CD4-positive, alpha-beta T cell treated with Interleukin-12 subunit alpha and Interleukin-12 subunit beta, for 1 hour (primary cell): ENCODE measurements around the gene AGAP1.

ENCODE experiments used
- DNase-seq: peaks from one replicate; pipeline ENCODE4 v3.0.0-alpha.2; 2020

AGAP1 gene

GRCh38 chr2:235988271-235989015 lies 494.6 kb downstream of the AGAP1 start:
- DNase-seq = no peak

DNA sequence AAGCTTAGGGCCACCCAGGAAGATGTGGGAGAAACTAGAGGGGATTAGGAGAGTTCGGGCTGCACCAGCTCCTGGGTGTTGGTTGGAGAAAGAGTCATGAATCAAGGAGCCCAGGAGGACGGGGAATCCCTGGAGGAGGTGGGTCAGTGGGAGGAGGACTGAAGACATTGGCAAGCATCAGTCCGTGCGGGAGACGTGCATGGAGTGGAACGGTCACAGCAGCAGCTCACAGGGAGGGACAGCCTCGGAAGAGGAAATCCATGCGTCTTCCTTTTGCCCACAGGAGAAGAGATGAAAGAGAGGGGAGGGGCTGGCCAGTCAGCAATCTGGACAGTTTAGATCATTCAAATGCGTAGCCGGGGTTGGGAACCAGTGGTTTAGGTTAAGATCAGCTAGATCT lies 495.7 kb downstream of the AGAP1 start:
- DNase-seq = no peak

GRCh38 chr2:235990344-235990743 lies 496.5 kb downstream of the AGAP1 start:
- DNase-seq = no peak

- DNase-seq = no peak
These were observed 498.2 kb downstream of the AGAP1 start for GRCh38 chr2:235992024-235992423.

DNA sequence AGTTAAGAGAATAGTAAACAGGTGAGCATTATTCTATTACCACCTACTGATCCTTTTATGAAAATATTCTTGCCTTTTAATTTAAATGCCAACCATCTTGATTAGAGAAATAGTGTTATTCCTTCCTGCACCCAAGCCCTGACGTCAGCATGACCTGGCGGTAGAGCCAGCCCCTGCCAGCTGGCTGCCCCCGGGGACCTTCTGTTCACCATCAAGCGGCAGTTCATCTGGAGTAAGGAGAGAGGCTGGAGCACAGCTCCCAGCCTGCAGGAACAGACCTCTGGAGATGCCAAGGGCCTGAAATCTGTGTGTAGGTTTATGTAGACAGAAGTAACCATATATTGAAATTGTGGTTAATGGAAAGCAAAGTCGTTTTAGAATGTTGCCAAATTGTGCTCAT lies 502.6 kb downstream of the AGAP1 start:
- DNase-seq = no peak

DNA sequence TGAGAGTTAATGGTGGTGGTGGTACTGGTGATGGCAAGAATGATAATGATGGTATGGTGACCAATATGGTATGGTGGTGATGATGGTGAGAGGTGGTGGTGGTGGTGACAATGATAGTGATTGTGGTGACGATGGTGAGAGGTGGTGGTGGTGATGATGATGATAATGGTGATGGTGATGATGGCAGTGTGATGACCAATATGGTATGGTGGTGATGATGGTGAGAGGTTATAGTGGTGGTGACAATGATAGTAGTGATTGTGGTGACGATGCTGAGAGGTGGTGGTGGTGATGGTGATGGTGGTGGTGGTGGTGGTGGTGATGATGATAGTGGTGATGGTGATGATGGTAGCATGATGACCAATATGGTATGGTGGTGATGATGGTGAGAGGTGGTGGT lies 505.2 kb downstream of the AGAP1 start:
- DNase-seq = no peak

DNA sequence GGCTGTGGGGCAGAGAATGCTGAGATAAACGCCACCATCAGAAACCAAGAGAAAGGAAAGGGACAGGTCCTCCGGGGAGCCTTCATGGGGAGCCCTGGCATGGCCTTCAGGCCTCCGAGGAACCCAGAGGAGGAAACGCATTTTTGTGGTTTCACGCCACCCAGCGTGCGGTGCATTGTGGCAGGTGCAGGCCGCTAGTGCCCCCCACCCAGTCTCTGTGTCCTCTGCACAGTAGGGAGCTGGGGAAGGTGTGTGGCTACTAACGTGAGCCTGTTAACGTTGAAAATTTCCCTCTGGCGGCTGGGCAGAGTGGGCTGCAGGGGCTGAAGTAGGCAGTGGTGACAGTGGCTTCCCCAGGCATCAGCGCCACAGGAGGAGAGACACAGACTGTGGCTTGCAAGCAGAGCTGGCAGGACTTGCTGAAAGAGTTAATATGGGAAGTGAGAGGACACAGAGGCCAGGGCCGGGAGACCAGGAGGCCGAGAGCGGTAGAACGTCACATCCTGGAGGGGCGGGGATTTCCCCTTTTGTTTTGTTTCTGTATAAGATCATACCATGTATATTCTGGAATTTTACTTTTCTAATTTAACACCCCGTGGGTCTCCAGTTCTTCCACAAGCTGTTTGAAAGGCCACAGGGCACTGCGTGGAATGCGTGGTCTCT lies 507.5 kb downstream of the AGAP1 start:
- no peak for DNase-seq

DNA sequence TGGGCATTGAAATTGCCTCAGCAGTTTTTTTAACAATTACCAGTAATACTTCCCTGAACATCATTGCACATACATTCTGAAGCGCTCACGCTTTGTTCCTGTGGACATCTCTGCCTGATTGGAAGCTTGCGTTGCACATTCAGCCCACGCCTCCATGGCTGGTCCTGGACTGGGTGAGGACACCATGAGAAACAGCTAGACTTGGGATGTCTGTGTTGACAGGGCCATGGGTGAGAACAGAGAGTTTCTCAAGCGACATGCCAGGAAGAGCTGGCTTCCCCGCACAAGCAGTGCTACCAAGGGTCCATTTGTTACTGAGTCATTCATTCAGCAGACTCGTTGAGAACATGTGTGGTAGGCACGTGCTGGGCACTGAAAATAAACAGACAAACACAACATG lies 508.0 kb downstream of the AGAP1 start:
- no peak for DNase-seq

DNA sequence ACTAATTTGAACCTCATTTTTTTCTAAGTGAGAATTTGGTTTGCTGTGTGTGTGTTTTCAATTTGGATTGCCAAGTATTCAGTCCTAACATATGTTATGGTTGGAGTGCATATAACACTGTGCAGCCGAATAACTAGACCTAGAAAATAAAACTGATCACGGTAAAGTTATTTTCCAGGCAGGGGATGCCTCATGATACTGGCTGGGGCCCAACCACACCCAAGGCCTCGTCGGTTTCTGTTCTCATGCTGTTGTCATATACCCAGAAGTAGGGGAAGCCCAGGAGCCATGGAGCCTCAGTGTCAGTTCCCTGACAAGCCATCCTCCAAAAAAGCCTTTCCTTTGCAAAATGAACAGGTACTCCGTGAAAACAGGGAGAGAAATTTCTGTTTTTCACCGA lies 514.2 kb downstream of the AGAP1 start:
- DNase-seq = no peak

DNA sequence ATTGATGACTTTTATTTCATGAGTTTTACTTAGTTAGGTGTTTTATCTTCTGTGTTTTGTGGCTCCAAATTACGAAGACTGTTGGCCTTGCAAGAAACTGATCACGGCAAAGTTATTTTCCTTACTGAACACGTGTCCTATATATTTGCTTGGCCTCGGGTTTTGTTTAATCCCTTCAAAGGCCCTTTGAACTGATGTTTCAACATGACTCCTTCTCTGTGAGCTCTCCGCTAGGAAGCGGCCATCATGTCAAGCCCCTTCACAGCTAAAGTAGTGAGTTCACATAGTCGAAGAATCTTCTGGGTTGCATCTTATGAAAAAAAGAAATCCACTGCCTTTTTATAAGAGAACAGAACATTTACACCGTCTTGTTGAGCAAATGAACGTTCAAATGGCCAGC lies 515.0 kb downstream of the AGAP1 start:
- no peak for DNase-seq

GRCh38 chr2:236010920-236011685 lies 517.3 kb downstream of the AGAP1 start:
- no peak for DNase-seq

- no peak for DNase-seq
These were observed 518.3 kb downstream of the AGAP1 start for GRCh38 chr2:236012155-236012554.

GRCh38 chr2:236014408-236015131 lies 520.7 kb downstream of the AGAP1 start:
- no peak for DNase-seq

DNA sequence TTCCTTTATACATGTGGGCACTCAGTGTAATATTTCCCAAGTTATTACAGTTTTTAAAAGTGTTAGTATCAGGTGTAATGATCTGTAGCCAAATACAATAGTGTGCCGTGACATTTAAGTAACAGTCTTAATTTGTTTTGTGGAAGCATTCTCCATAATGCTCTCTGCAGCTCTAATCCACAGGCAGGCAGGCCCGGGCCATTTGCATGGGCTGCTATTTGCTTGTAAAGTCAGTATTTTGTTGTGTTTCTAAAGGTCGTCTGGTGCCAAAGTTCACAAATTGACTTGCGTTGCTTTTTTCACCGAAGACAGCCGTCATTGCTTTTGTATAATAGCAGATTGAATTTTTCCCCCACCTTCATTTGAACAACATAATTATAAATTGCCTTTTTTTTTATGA lies 521.3 kb downstream of the AGAP1 start:
- DNase-seq = no peak

DNA sequence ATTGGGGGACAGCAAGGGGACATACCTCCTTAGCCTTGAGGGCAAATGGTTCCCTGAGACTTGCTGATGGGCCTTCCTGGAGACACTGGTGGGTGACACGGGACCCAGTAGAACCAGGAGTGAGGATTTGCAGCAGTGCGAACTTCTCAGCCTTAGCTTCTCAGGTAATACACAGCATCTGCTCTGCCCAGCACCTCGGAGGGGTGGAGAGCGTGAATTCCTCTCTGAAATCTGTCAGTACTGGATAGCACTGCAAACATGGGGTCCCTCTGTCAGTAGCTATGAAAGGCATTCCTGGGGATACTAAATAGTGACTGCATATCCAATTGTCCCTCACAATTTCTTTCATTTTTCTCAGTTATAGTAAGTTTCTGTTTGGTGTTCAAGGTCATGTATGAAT lies 522.7 kb downstream of the AGAP1 start:
- no peak for DNase-seq

GRCh38 chr2:236017446-236017845 lies 523.6 kb downstream of the AGAP1 start:
- DNase-seq = no peak

DNA sequence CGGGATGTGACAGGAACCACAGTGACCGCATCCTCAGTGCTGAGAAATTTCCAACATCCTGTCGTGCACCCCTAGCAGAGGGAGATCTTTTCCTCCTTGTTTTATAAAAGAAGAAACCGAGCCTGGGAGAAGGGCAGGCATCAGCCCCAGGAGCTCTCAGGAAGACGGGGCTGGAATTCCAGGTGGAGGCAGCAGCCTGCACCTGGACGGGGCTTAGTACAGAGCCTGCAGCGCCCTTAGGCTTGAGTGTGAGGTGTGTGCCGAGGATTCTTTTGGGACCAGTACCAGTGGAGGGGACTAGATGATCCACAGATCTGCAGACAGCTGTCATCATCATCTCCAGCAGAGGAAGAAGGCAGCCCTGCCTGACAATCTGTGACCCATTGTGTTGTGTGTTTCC lies 525.6 kb downstream of the AGAP1 start:
- DNase-seq = no peak

DNA sequence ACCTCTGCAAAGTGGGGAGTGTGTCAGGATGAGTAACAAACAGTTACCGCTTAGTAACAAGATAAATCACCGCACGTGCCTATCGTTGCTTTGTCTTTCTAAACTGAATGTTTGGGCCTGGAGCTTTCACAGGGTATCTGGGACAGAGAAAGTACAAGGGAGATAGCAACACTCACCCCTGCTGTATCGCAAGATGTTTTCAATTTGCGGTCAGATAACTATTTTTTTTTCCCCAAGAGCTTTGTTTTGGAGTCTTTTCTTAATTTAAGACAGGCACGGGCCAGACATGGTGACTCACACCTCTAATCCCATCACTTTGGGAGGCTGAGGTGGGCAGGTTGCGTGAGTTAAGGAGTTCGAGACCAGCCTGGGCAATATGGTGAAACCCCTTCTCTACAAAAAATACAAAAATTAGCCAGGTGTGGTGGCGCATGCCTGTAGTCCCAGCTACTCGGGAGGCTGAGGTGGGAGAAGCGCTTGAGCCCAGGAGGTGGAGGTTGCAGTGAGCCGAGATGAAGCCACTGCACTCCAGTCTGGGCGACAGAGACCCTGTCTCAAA lies 527.7 kb downstream of the AGAP1 start:
- DNase-seq = no peak

- no peak for DNase-seq
These were observed 528.3 kb downstream of the AGAP1 start for GRCh38 chr2:236022128-236022527.

DNA sequence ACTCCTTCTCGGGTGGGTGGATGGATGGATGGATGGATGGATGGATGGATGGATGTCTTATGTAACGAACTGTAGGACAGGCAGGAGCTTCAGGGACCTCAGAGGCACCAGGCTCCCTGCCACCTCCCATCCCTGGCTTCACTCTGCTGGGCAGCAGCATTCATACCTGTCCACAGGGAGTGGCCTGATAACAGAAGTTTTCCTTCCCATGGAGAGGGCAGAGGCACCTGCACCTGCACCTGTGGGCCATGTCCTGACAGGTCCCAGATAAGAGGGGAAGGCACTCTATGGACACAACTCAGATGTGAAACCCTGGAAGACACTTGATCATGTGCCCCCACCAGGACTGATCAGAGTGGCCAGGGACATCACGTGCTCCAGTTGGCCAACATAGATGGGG lies 532.0 kb downstream of the AGAP1 start:
- no peak for DNase-seq

DNA sequence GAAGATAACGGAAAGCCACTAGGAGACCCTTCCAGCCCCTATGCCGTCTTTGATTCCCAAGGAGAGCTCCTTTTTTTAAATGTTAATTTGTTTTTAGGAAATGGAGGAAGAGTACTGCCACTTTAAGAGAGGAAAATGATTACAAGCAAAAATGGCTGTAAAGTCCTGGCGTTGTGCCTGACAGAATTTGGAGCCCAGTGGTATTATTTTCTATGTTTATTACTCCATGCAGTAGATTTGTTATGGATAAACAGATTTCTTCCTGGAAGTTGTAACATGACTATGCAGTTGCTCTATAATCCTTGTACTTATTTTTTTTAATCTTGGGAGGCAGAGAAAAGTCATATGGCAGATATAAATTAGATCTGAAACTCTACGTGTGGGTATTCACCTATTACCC lies 533.0 kb downstream of the AGAP1 start:
- no peak for DNase-seq

- no peak for DNase-seq
These were observed 534.2 kb downstream of the AGAP1 start for GRCh38 chr2:236028066-236028465.

DNA sequence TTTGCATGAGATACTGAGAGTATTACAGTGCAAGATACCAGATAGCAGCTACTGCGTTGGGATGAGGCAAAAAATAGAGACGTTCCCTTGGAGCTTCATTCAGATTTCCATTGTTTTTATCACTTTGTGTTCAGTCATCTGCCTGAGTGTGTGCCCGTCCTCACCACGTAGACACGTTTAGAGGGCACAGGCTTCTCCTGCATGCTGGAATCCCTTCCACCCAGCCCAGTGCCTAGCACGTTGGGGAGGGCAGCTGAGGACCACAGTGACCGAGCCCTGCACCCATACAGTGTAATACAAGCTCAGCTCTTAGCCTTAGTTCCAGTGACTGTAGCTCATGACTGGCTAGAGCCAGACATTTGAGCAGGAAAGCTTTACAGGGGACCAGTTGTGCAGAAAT lies 539.6 kb downstream of the AGAP1 start:
- DNase-seq = no peak
